SK-N-SH (cell line): Measurements from ENCODE around the gene GALE. TPM values are rescaled to one million over a fixed set of nuclear protein-coding genes. Genes with fewer than 3 reads are reported as not detected.

Experiments used
- CTCF ChIA-PET: fragments of 300-600, 350-600 bp; formaldehyde crosslinking; extraction: SDS; loops from one replicate; lab custom pipeline; 2021; lab: Yijun Ruan, JAX
- POLR2A ChIA-PET: fragments of 350-600 bp; sonication (Branson Sonifier 250); formaldehyde crosslinking; extraction: SDS; loops from one replicate; lab custom pipeline; 2020; ENCODE audit warnings: antibody characterized with exemption, inconsistent platforms; lab: Yijun Ruan, JAX
- DNase-seq: peaks from one replicate; pipeline ENCODE4 v3.0.0; 2012
- H2AFZ ChIP-seq: fragments of 200-600 bp; sonication (generic); 2 replicates; pipeline ENCODE4 v1.8.1; 2016; ENCODE audit warnings: antibody characterized with exemption, mild to moderate bottlenecking, low read depth
- H3F3A ChIP-seq: fragments of 200-600 bp; sonication (generic); replicated peaks from 2 replicates; pipeline ENCODE3; 2016; ENCODE audit warnings: antibody characterized with exemption, mild to moderate bottlenecking; ENCODE audit not compliant: insufficient read depth
- H3K27ac ChIP-seq, 2 experiments: fragments of 200-500 bp in 1 of 2; fragments of 200-600 bp in 1 of 2; sonication (Bioruptor generic) in 1 of 2; sonication (generic), shearing (Covaris generic) in 1 of 2; 2 replicates each; pipeline versions ENCODE4 v1.5.1 to v1.6.1; 2014 to 2016; ENCODE audit warnings: low read depth in 2 of 2, inconsistent platforms in 1 of 2, low read length in 1 of 2, mild to moderate bottlenecking in 1 of 2, mixed read lengths in 1 of 2
- H3K27me3 ChIP-seq: fragments of 200-600 bp; sonication (generic), shearing (Covaris generic); 2 replicates; pipeline ENCODE4 v1.6.1; 2016; ENCODE audit warnings: mixed run types; ENCODE audit not compliant: insufficient read depth
- H3K36me3 ChIP-seq, 2 experiments: fragments of 200-500 bp in 1 of 2; fragments of 200-600 bp in 1 of 2; sonication (Bioruptor generic) in 1 of 2; sonication (generic) in 1 of 2; replicated peaks in 1 of 2; 2 replicates each; pipeline versions ENCODE3 to v1.5.1; 2014 to 2016; ENCODE audit warnings: low read length in 1 of 2, mild to moderate bottlenecking in 1 of 2; ENCODE audit not compliant: insufficient read depth in 2 of 2, control insufficient read depth in 1 of 2
- H3K4me1 ChIP-seq, 2 experiments: fragments of 200-500 bp in 1 of 2; fragments of 200-600 bp in 1 of 2; sonication (Bioruptor generic) in 1 of 2; sonication (generic), shearing (Covaris generic) in 1 of 2; 2 replicates each; pipeline versions ENCODE4 v1.5.1 to v1.6.1; 2014 to 2016; ENCODE audit warnings: low read depth in 1 of 2, low read length in 1 of 2, mixed run types in 1 of 2; ENCODE audit not compliant: insufficient read depth in 2 of 2, control insufficient read depth in 1 of 2
- H3K4me2 ChIP-seq: fragments of 200-600 bp; sonication (generic), shearing (Covaris generic); 2 replicates; pipeline ENCODE4 v1.6.1; 2017; ENCODE audit warnings: mixed run types
- H3K4me3 ChIP-seq, 2 experiments: fragments of 200-500 bp in 1 of 2; fragments of 200-600 bp in 1 of 2; sonication (Bioruptor generic) in 1 of 2; sonication (generic), shearing (Covaris generic) in 1 of 2; 2 replicates each; pipeline versions ENCODE4 v1.5.1 to v1.8.1; 2014 to 2016; ENCODE audit warnings: low read depth in 2 of 2, inconsistent platforms in 1 of 2, low read length in 1 of 2, mild to moderate bottlenecking in 1 of 2, mixed read lengths in 1 of 2, moderate library complexity in 1 of 2
- H3K79me2 ChIP-seq: fragments of 200-600 bp; sonication (generic); 2 replicates; pipeline ENCODE4 v1.8.1; 2017; ENCODE audit warnings: mild to moderate bottlenecking; ENCODE audit not compliant: insufficient read depth
- H3K9ac ChIP-seq: fragments of 200-600 bp; sonication (generic); 2 replicates; pipeline ENCODE4 v1.6.1; 2017; ENCODE audit warnings: mixed run types
- H3K9me2 ChIP-seq: fragments of 200-600 bp; sonication (generic); 2 replicates; pipeline ENCODE4 v1.6.1; 2017; ENCODE audit warnings: mixed run types
- H3K9me3 ChIP-seq: fragments of 200-600 bp; sonication (generic); 2 replicates; pipeline ENCODE4 v1.6.1; 2017; ENCODE audit warnings: mixed run types, mild to moderate bottlenecking, moderate library complexity
- H4K20me1 ChIP-seq: fragments of 200-600 bp; sonication (generic); 2 replicates; pipeline ENCODE4 v1.6.1; 2017; ENCODE audit warnings: mild to moderate bottlenecking, mixed run types; ENCODE audit not compliant: insufficient read depth
- CHD2 ChIP-seq: fragments of 150-350 bp; IDR thresholded peaks from 2 replicates; pipeline ENCODE4 v1.6.1; 2018; ENCODE audit warnings: low read length; ENCODE audit not compliant: partially characterized antibody
- ELF1 ChIP-seq: IDR thresholded peaks from 2 replicates; pipeline ENCODE4 v1.4.0; 2012
- EZH2phosphoT487 ChIP-seq: fragments of 200-600 bp; sonication (generic); IDR thresholded peaks from 2 replicates; pipeline ENCODE4 v1.6.1; 2017; ENCODE audit warnings: low read depth, mixed run types, mild to moderate bottlenecking, antibody characterized with exemption, moderate library complexity, borderline replicate concordance
- FOXJ3 ChIP-seq: sonication (generic); formaldehyde crosslinking; IDR thresholded peaks from 2 replicates; pipeline ENCODE4 v1.5.1; 2020; ENCODE audit warnings: mild to moderate bottlenecking, missing genetic modification reagents
- FOXM1 ChIP-seq: IDR thresholded peaks from 2 replicates; pipeline ENCODE4 v1.4.0; 2012; ENCODE audit warnings: low read depth, mild to moderate bottlenecking
- GABPA ChIP-seq: IDR thresholded peaks from 2 replicates; pipeline ENCODE4 v1.4.0; 2012; ENCODE audit warnings: low read depth, mild to moderate bottlenecking
- IRF3 ChIP-seq: fragments of 150-350 bp; IDR thresholded peaks from 2 replicates; pipeline ENCODE4 v1.6.1; 2016; ENCODE audit warnings: mild to moderate bottlenecking, low read depth, low read length
- JUND ChIP-seq: IDR thresholded peaks from 2 replicates; pipeline ENCODE4 v1.4.0; 2012
- MAX ChIP-seq: IDR thresholded peaks from 2 replicates; pipeline ENCODE4 v1.4.0; 2012; ENCODE audit warnings: low read depth
- MXI1 ChIP-seq: IDR thresholded peaks from 2 replicates; pipeline ENCODE4 v1.6.1; 2012; ENCODE audit warnings: mild to moderate bottlenecking, low read depth, low read length, improper control_type of control experiment
- NFIC ChIP-seq: IDR thresholded peaks from 2 replicates; pipeline ENCODE4 v1.4.0; 2012; ENCODE audit warnings: borderline replicate concordance
- NRF1 ChIP-seq: IDR thresholded peaks from 2 replicates; pipeline ENCODE4 v1.6.1; 2012; ENCODE audit warnings: low read depth, mild to moderate bottlenecking, low read length
- PBX3 ChIP-seq: IDR thresholded peaks from 2 replicates; pipeline ENCODE4; 2012
- POLR2AphosphoS5 ChIP-seq: IDR thresholded peaks from 2 replicates; pipeline ENCODE4 v1.6.1; 2012; ENCODE audit warnings: low read depth, low read length
- RCOR1 ChIP-seq: fragments of 150-350 bp; IDR thresholded peaks from 2 replicates; pipeline ENCODE4 v1.6.1; 2017; ENCODE audit warnings: antibody characterized with exemption, low read length
- REST ChIP-seq: IDR thresholded peaks from 2 replicates; pipeline ENCODE4 v1.6.1; 2012; ENCODE audit warnings: mild to moderate bottlenecking, low read depth, low read length, moderate library complexity
- SIN3A ChIP-seq: IDR thresholded peaks from 2 replicates; pipeline ENCODE4 v1.6.1; 2012; ENCODE audit warnings: low read depth, mild to moderate bottlenecking, low read length, moderate library complexity, borderline replicate concordance
- TAF1 ChIP-seq: IDR thresholded peaks from 2 replicates; pipeline ENCODE4 v1.6.1; 2012; ENCODE audit warnings: low read depth, mild to moderate bottlenecking, low read length, moderate library complexity, borderline replicate concordance
- TCF12 ChIP-seq: IDR thresholded peaks from 2 replicates; pipeline ENCODE4 v1.4.0; 2012
- USF2 ChIP-seq: fragments of 150-350 bp; IDR thresholded peaks from 2 replicates; pipeline ENCODE4 v1.6.1; 2017; ENCODE audit warnings: antibody characterized with exemption, low read length, low read depth, borderline replicate concordance
- ZBTB33 ChIP-seq: IDR thresholded peaks from 2 replicates; pipeline ENCODE4 v1.4.0; 2012; ENCODE audit warnings: low read depth, borderline replicate concordance
- WGBS: methylation state at CpG from one replicate; pipeline ENCODE4 v1.1.6; 2017; ENCODE audit warnings: low lambda C conversion rate; 5-methylcytosine and 5-hydroxymethylcytosine counted together
- polyA plus RNA-seq, 3 experiments: library from polyadenylated mRNA; depleted of rRNA; stranded (reverse); fragments of >200 nt; gene quantifications; 2 replicates each; pipeline ENCODE4 v1.2.3, GENCODE V29; 2012

Gene GALE
- 71.7 and 76.0 TPM in 2 replicates for polyA plus RNA-seq (2012; rRNA removed)
- polyA plus RNA-seq (2012; cell fraction: cytosol; rRNA removed): 35.8 and 54.2 TPM in 2 replicates
- polyA plus RNA-seq (2012; cell fraction: nucleus; rRNA removed): 98.6 and 102 TPM in 2 replicates

GRCh38 chr1:23800400-23801337 lies at the start of gene GALE:
Gene GALE, minus strand, starts transcription at chr1:23800754. Its CDS starts 1,747 bp downstream, at chr1:23799007.
- Histone ChIP-seq H3K9me3 (no peaks in the 10 kb centered on the region), H3F3A (peaks cover 15% of the 10 kb centered on the region), H3K9me2 (no peaks in the 10 kb centered on the region), H3K27me3 (no peaks in the 10 kb centered on the region), H3K36me3 (peaks cover 5 to 23% of the 10 kb centered on the region in 2 experiments), H3K4me1 (peaks cover 5 to 30% of the 10 kb centered on the region in 2 experiments; a peak in 1 of 4 replicates), H3K4me3 (peak within 1 kb of the TSS; percentile 71 to 89), H3K79me2 (no peaks in the 10 kb centered on the region; the same call in 1 of the 2 replicates), H3K9ac (peak within 1 kb of the TSS; percentile 72), H3K4me2 (peak within 1 kb of the TSS; percentile 100), H3K27ac (peak within 1 kb of the TSS; percentile 73 to 89), H2AFZ (peak within 1 kb of the TSS; percentile 98), H4K20me1 (no peaks in the 10 kb centered on the region)
- DNase-seq: peak; percentile 99
- ChIA-PET CTCF (interaction anchor here (0.6 to 5.7 kb wide), 11 partner anchors 10 to 228 kb away, joined by 3 to 47 read pairs (median 4); partner anchors contain the start of genes FUCA1, LYPLA2 and RPL11), POLR2A (interaction anchor here (1.2 to 4.1 kb wide), 6 partner anchors 9 to 158 kb away, joined by 3 to 24 read pairs (median 6); partner anchors contain the start of genes HMGCL, LYPLA2, PITHD1 and PNRC2)
- under 1% methylated on average over 18 of the region's 82 CpGs for WGBS
- TF ChIP-seq CHD2 (peak; percentile 81), SIN3A (peak; percentile 92; the same call in 1 of the 2 replicates), TAF1 (peak; percentile 67), TCF12 (peak; percentile 19; the same call in 1 of the 2 replicates), FOXM1 (no peak), ZBTB33 (peak; percentile 70; the same call in 1 of the 2 replicates), FOXJ3 (CRISPR knock-in tag) (0 out of 2 replicates have a peak, but pooled peaks have one; percentile 42), PBX3 (peak; percentile 77), JUND (0 out of 2 replicates have a peak, but pooled peaks have one; percentile 7), MAX (peak; percentile 86), POLR2AphosphoS5 (peak; percentile 75; the same call in 1 of the 2 replicates), NRF1 (peak; percentile 47; the same call in 1 of the 2 replicates), REST (peak; percentile 35; the same call in 1 of the 2 replicates), ELF1 (peak; percentile 94), NFIC (0 out of 2 replicates have a peak, but pooled peaks have one; percentile 29), GABPA (peak; percentile 75), RCOR1 (peak; percentile 24; the same call in 1 of the 2 replicates), USF2 (no peak), IRF3 (no peak), EZH2phosphoT487 (no peak), MXI1 (peak; percentile 91)
